D721Med (cell line): Measurements from ENCODE around the gene SPHK1.

Experiments used
- DNase-seq: peaks from one replicate; pipeline ENCODE4 v3.0.0; 2011; ENCODE audit warnings: low spot score; ENCODE audit not compliant: insufficient read length
- FAIRE-seq: peaks from 2 replicates; lab custom pipeline; 2011; peaks lifted over from hg19 to GRCh38; lab: Jason Lieb, UNC
- CTCF ChIP-seq: IDR thresholded peaks from 2 replicates; pipeline ENCODE4 v1.5.1; 2012; ENCODE audit warnings: mild to moderate bottlenecking, control low read depth; ENCODE audit not compliant: insufficient read depth; ENCODE audit errors: missing control alignments

The SPHK1 gene

GRCh38 chr17:76428511-76428910 is 44.1 kb downstream of the SPHK1 start:
- no peak for FAIRE-seq
- DNase-seq: no peak
- no peak for TF ChIP-seq CTCF

GRCh38 chr17:76431509-76431908 is 47.1 kb downstream of the SPHK1 start:
- TF ChIP-seq CTCF: no peak
- no peak for FAIRE-seq

GRCh38 chr17:76432004-76432403 is 47.6 kb downstream of the SPHK1 start:
- FAIRE-seq (no peak), DNase-seq (no peak)
- TF ChIP-seq CTCF: no peak

More at GRCh38 chr17:76431509-76431908, 47.1 kb downstream of the SPHK1 start:
- no peak for DNase-seq

- no peak for DNase-seq
- TF ChIP-seq CTCF: peak; percentile 16
Observed at GRCh38 chr17:76432712-76433336, 48.4 kb downstream of the SPHK1 start.

GRCh38 chr17:76433693-76434092 is 49.3 kb downstream of the SPHK1 start:
- TF ChIP-seq CTCF: no peak
- FAIRE-seq: no peak

More at GRCh38 chr17:76432712-76433336, 48.4 kb downstream of the SPHK1 start:
- no peak for FAIRE-seq

GRCh38 chr17:76434870-76435269 is 50.5 kb downstream of the SPHK1 start:
- FAIRE-seq: no peak
- no peak for TF ChIP-seq CTCF
- DNase-seq: no peak

More at GRCh38 chr17:76433693-76434092, 49.3 kb downstream of the SPHK1 start:
- no peak for DNase-seq

- TF ChIP-seq CTCF: no peak
- FAIRE-seq (no peak), DNase-seq (no peak)
Observed at GRCh38 chr17:76435751-76436150, 51.3 kb downstream of the SPHK1 start.
